Neural cell (in vitro differentiated cells): ENCODE measurements around the gene SRP54. TPM values are rescaled to one million over a fixed set of nuclear protein-coding genes. Genes with fewer than 3 reads are reported as not detected.
"Not testable (repeated sequence)": the region's sequence is repeated elsewhere in the genome, so short reads cannot be mapped to it uniquely, and the experiment has no call there.

Source experiments
- H2AFZ ChIP-seq: fragments of 200-600, 300-800 bp; sonication (generic), shearing (Covaris generic); 2 replicates; pipeline ENCODE4 v1.6.0; 2014; ENCODE audit warnings: low read depth, mild to moderate bottlenecking, antibody characterized with exemption, low read length, moderate library complexity
- H3F3A ChIP-seq: fragments of 200-600 bp; shearing (Covaris generic); 2 replicates; pipeline ENCODE4 v1.6.1; 2016; ENCODE audit warnings: mild to moderate bottlenecking, moderate library complexity, mixed read lengths, antibody characterized with exemption, low read length; ENCODE audit not compliant: insufficient read depth, poor library complexity, severe bottlenecking
- H3K27ac ChIP-seq: fragments of 200-600, 300-800 bp; sonication (generic), shearing (Covaris generic); 2 replicates; pipeline ENCODE4 v1.5.1; 2014; ENCODE audit warnings: mild to moderate bottlenecking, low read length, moderate library complexity
- H3K27me3 ChIP-seq: fragments of 300-800, 200-600 bp; sonication (generic), shearing (Covaris generic); 2 replicates; pipeline ENCODE4 v1.6.0; 2014; ENCODE audit warnings: mild to moderate bottlenecking, low read depth, low read length, moderate library complexity; ENCODE audit not compliant: insufficient read depth
- H3K36me3 ChIP-seq: fragments of 300-800, 200-600 bp; sonication (generic), shearing (Covaris generic); 2 replicates; pipeline ENCODE4 v1.5.1; 2014; ENCODE audit warnings: mild to moderate bottlenecking, antibody characterized with exemption, low read length, moderate library complexity; ENCODE audit not compliant: insufficient read depth
- H3K4me2 ChIP-seq: fragments of 300-800, 200-600 bp; sonication (generic), shearing (Covaris generic); 2 replicates; pipeline ENCODE4 v1.6.0; 2014; ENCODE audit warnings: mild to moderate bottlenecking, low read length
- H3K4me3 ChIP-seq: fragments of 300-800, 200-600 bp; sonication (generic), shearing (Covaris generic); 2 replicates; pipeline ENCODE4 v1.5.1; 2014; ENCODE audit warnings: mild to moderate bottlenecking, low read length, moderate library complexity
- H3K79me2 ChIP-seq: fragments of 200-600 bp; shearing (Covaris generic); replicated peaks from 2 replicates; pipeline ENCODE4 v1.6.0; 2014; ENCODE audit warnings: mild to moderate bottlenecking, low read length, moderate library complexity; ENCODE audit not compliant: insufficient read depth
- H3K9ac ChIP-seq: fragments of 300-800, 200-600 bp; sonication (generic), shearing (Covaris generic); 2 replicates; pipeline ENCODE4 v1.6.1; 2016; ENCODE audit warnings: mild to moderate bottlenecking, low read length, mixed read lengths
- H3K9me2 ChIP-seq: fragments of 200-600 bp; shearing (Covaris generic); 2 replicates; pipeline ENCODE4 v1.6.1; 2016; ENCODE audit warnings: mild to moderate bottlenecking, low read length, mixed read lengths; ENCODE audit not compliant: insufficient read depth
- H3K9me3 ChIP-seq: fragments of 200-600, 300-800 bp; sonication (generic), shearing (Covaris generic); 2 replicates; pipeline ENCODE4 v1.6.1; 2016; ENCODE audit warnings: mild to moderate bottlenecking, mixed run types, low read length, moderate library complexity, mixed read lengths
- H4K20me1 ChIP-seq: fragments of 200-600 bp; shearing (Covaris generic); 2 replicates; pipeline ENCODE4 v1.6.1; 2016; ENCODE audit warnings: mild to moderate bottlenecking, mixed run types; ENCODE audit not compliant: insufficient read depth
- EP300 ChIP-seq: fragments of 450-650 bp; conservative IDR thresholded peaks from 2 replicates; pipeline ENCODE4 v1.6.1; 2014; ENCODE audit warnings: antibody characterized with exemption, mild to moderate bottlenecking, moderate library complexity; ENCODE audit not compliant: poor library complexity, severe bottlenecking
- EZH2 ChIP-seq: fragments of 200-600, 300-800 bp; shearing (Covaris generic), sonication (generic); IDR thresholded peaks from 2 replicates; pipeline ENCODE4 v1.6.1; 2014; ENCODE audit warnings: antibody characterized with exemption, low read length, borderline replicate concordance, mild to moderate bottlenecking; ENCODE audit not compliant: insufficient read depth, poor library complexity, severe bottlenecking
- MXI1 ChIP-seq: fragments of 450-650 bp; conservative IDR thresholded peaks from 2 replicates; pipeline ENCODE4 v1.6.1; 2014; ENCODE audit warnings: antibody characterized with exemption, mild to moderate bottlenecking; ENCODE audit not compliant: poor library complexity, severe bottlenecking
- POLR2AphosphoS5 ChIP-seq: IDR thresholded peaks from 2 replicates; pipeline ENCODE4 v1.6.1; 2012
- REST ChIP-seq: IDR thresholded peaks from 2 replicates; pipeline ENCODE4 v1.6.1; 2012; ENCODE audit warnings: borderline replicate concordance
- SMC3 ChIP-seq: fragments of 450-650 bp; conservative IDR thresholded peaks from 2 replicates; pipeline ENCODE4 v1.6.1; 2014; ENCODE audit warnings: antibody characterized with exemption, mild to moderate bottlenecking, moderate library complexity; ENCODE audit not compliant: poor library complexity
- polyA plus RNA-seq: library from polyadenylated mRNA; depleted of rRNA; stranded (reverse); fragments of >200 nt; gene quantifications from 2 replicates; pipeline ENCODE4 v1.2.3, GENCODE V29; 2014

The SRP54 gene
- polyA plus RNA-seq, 1 donor from 2014 or later = 110 TPM

- Histone ChIP-seq H2AFZ (no peak overlapping the region), H3K36me3 (no peaks in the 10 kb centered on the region), H3K9me2 (no peaks in the 10 kb centered on the region), H3K4me3 (no peak overlapping the region), H3K27ac (no peak overlapping the region), H4K20me1 (no peaks in the 10 kb centered on the region), H3K4me2 (no peak overlapping the region), H3K27me3 (no peaks in the 10 kb centered on the region), H3F3A (no peaks in the 10 kb centered on the region), H3K79me2 (peaks cover 5% of the 10 kb centered on the region), H3K9ac (no peak overlapping the region), H3K9me3 (no peaks in the 10 kb centered on the region)
- TF ChIP-seq MXI1 = no peak
- TF ChIP-seq SMC3 = no peak
- TF ChIP-seq EZH2 = no peak
- TF ChIP-seq POLR2AphosphoS5 = no peak
- TF ChIP-seq REST = no peak
Measured at GRCh38 chr14:35051796-35052195, 69.0 kb downstream of the SRP54 start.

- H3K36me3 ChIP-seq = no peaks in the 10 kb centered on the region
- H3K79me2 ChIP-seq = peaks cover 4% of the 10 kb centered on the region
- no peaks in the 10 kb centered on the region for H3K9me3 ChIP-seq
- H2AFZ ChIP-seq = no peak overlapping the region
- TF ChIP-seq MXI1 = no peak
- TF ChIP-seq EP300 = no peak
- TF ChIP-seq SMC3 = no peak
- no peaks in the 10 kb centered on the region for H3F3A ChIP-seq
- H4K20me1 ChIP-seq = no peaks in the 10 kb centered on the region
- H3K4me3 ChIP-seq = no peak overlapping the region
- no peak overlapping the region for H3K27ac ChIP-seq
- H3K9me2 ChIP-seq = no peaks in the 10 kb centered on the region
- H3K4me2 ChIP-seq = no peak overlapping the region
- H3K9ac ChIP-seq = no peak overlapping the region
- no peaks in the 10 kb centered on the region for H3K27me3 ChIP-seq
Measured at GRCh38 chr14:35052637-35053036, 69.8 kb downstream of the SRP54 start.

GRCh38 chr14:35061113-35061791 is 78.5 kb downstream of the SRP54 start:
- not testable (repeated sequence) for H4K20me1 ChIP-seq, H3K9ac ChIP-seq, H3K9me3 ChIP-seq, H3K4me2 ChIP-seq, H3K9me2 ChIP-seq, H3F3A ChIP-seq, H3K4me3 ChIP-seq, H2AFZ ChIP-seq, H3K36me3 ChIP-seq, H3K79me2 ChIP-seq, H3K27ac ChIP-seq, H3K27me3 ChIP-seq

GRCh38 chr14:35065731-35066130 is 82.9 kb downstream of the SRP54 start:
- not testable (repeated sequence) for H3K27ac ChIP-seq, H2AFZ ChIP-seq, H3K9me3 ChIP-seq, H3K9me2 ChIP-seq, H3K4me2 ChIP-seq, H3K79me2 ChIP-seq, H3K4me3 ChIP-seq, H4K20me1 ChIP-seq, H3K27me3 ChIP-seq, H3F3A ChIP-seq, H3K36me3 ChIP-seq, H3K9ac ChIP-seq
